GM11168 (cell line): Measurements from ENCODE around the gene PITHD1.
"Not testable (repeated sequence)": the region's sequence is repeated elsewhere in the genome, so short reads cannot be mapped to it uniquely, and the experiment has no call there.

Experiments used
- in situ Hi-C: fragments of 300-500 bp; cut with MboI; formaldehyde crosslinking; loops from one replicate; pipeline ENCODE4 v1.12.0; 2022; ENCODE audit warnings: low sequenced_read_pairs; ENCODE audit not compliant: unreplicated experiment

The PITHD1 gene

GRCh38 chr1:23772049-23772853 lies 6.0 kb upstream of the PITHD1 start:
- in situ Hi-C loops, result no loop called here

- in situ Hi-C loops, result no loop called here
These were observed 5.4 kb upstream of the PITHD1 start for GRCh38 chr1:23772854-23773242.

GRCh38 chr1:23774174-23774880 lies 3.9 kb upstream of the PITHD1 start:
- in situ Hi-C loops, result no loop called here

GRCh38 chr1:23776217-23776616 lies 2.0 kb upstream of the PITHD1 start:
- in situ Hi-C loops, result no loop called here

GRCh38 chr1:23779826-23780371 lies 1.7 kb downstream of the PITHD1 start:
- in situ Hi-C loops, result no loop called here

GRCh38 chr1:23783141-23783540 lies 4.9 kb downstream of the PITHD1 start:
- in situ Hi-C loops, result not testable (repeated sequence)

GRCh38 chr1:23784846-23785245 lies 6.6 kb downstream of the PITHD1 start:
- in situ Hi-C loops, result no loop called here

GRCh38 chr1:23787701-23788100 lies 9.5 kb downstream of the PITHD1 start:
- in situ Hi-C loops, result no loop called here

- in situ Hi-C loops, result no loop called here
These were observed 10.5 kb downstream of the PITHD1 start for GRCh38 chr1:23788695-23789094.

GRCh38 chr1:23790696-23791515 lies 12.7 kb downstream of the PITHD1 start, which contains the start of gene LYPLA2:
LYPLA2 (plus strand) TSS chr1:23791145; CDS start chr1:23792683, 1,538 bp downstream.
- in situ Hi-C loops, result no loop called here

GRCh38 chr1:23791516-23792047 lies 13.4 kb downstream of the PITHD1 start:
- in situ Hi-C loops, result no loop called here

- in situ Hi-C loops, result no loop called here
These were observed 14.1 kb downstream of the PITHD1 start for GRCh38 chr1:23792151-23792945.

GRCh38 chr1:23793018-23793781 lies 15.0 kb downstream of the PITHD1 start:
- in situ Hi-C loops, result no loop called here

- in situ Hi-C loops, result no loop called here
These were observed 15.9 kb downstream of the PITHD1 start for GRCh38 chr1:23793861-23794731.

GRCh38 chr1:23794732-23795182 lies 16.5 kb downstream of the PITHD1 start:
- in situ Hi-C loops, result not testable (repeated sequence)

GRCh38 chr1:23795676-23796465 lies 17.7 kb downstream of the PITHD1 start:
- in situ Hi-C loops, result no loop called here
